Endothelial cell of umbilical vein (primary cell): Measurements from ENCODE around the gene KLHL21.

Source experiments
- EZH2 ChIP-seq: IDR thresholded peaks from 2 replicates; pipeline ENCODE4 v1.6.1; 2012; ENCODE audit warnings: borderline replicate concordance, low read depth, mild to moderate bottlenecking, moderate library complexity, low read length, inconsistent platforms; ENCODE audit not compliant: severe bottlenecking
- FOS ChIP-seq: IDR thresholded peaks from 2 replicates; pipeline ENCODE4 v1.6.1; 2011; ENCODE audit warnings: mild to moderate bottlenecking, low read length, moderate library complexity, borderline replicate concordance; ENCODE audit not compliant: insufficient read depth
- MYC ChIP-seq: IDR thresholded peaks from one replicate; pipeline ENCODE4 v1.6.1; 2011; ENCODE audit warnings: mild to moderate bottlenecking, low read depth, low read length
- POLR2A ChIP-seq: IDR thresholded peaks from 2 replicates; pipeline ENCODE4 v1.6.1; 2012; ENCODE audit warnings: low read depth, mild to moderate bottlenecking, control low read depth, low read length
- POLR2AphosphoS5 ChIP-seq: IDR thresholded peaks from 2 replicates; pipeline ENCODE4 v1.6.1; 2012; ENCODE audit warnings: low read depth, mild to moderate bottlenecking, control low read depth, low read length, moderate library complexity; ENCODE audit not compliant: insufficient read depth
- TF ChIP-seq, protein P1 (sequence below), 2 donors: IDR thresholded peaks; 1 replicate in 1 of 2; 2 replicates in 1 of 2; pipeline ENCODE4 v1.5.1; 2011; ENCODE audit warnings: low read length in 2 of 2, mild to moderate bottlenecking in 2 of 2, moderate library complexity in 2 of 2, control low read depth in 1 of 2, inconsistent platforms in 1 of 2, low read depth in 1 of 2; ENCODE audit not compliant: insufficient read depth in 1 of 2; ENCODE audit errors: extremely low read depth in 1 of 2
- TF ChIP-seq, protein P2 (sequence below): IDR thresholded peaks from 2 replicates; pipeline ENCODE4 v1.6.1; 2011; ENCODE audit not compliant: insufficient read depth, insufficient read length

DNA sequence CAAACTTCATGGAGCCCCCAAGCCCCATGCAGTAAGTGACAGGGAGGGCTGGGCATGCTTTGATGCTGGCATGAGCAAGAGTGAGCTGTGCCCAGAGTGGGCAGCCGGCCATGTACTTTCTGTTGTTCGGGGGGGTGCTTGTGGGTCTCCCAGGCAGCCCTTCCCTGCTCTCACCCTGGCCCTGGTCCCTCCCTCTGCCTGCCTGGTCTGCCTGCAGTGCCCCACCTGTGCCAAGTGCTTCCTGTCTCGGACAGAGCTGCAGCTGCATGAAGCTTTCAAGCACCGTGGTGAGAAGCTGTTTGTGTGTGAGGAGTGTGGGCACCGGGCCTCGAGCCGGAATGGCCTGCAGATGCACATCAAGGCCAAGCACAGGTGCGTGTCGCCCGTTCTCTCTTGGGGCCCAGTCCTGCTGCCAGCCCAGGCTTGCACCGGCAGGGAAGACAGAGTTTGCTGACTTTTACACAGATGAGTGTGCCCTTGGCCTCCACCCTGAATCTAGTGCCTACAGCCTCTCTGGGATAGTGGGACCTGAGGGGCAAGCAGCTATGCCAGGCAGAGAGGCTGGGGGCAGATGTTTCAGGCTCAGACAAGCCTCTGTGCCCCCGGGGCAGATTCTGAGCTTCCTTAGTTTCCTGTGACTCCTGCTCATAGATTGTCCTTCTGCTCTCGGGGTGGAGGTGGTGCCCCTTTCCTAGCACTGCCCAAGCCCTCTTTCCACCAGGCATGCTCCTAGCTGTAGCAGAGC lies 15.2 kb downstream of the KLHL21 start:
- TF ChIP-seq, protein P1, sequence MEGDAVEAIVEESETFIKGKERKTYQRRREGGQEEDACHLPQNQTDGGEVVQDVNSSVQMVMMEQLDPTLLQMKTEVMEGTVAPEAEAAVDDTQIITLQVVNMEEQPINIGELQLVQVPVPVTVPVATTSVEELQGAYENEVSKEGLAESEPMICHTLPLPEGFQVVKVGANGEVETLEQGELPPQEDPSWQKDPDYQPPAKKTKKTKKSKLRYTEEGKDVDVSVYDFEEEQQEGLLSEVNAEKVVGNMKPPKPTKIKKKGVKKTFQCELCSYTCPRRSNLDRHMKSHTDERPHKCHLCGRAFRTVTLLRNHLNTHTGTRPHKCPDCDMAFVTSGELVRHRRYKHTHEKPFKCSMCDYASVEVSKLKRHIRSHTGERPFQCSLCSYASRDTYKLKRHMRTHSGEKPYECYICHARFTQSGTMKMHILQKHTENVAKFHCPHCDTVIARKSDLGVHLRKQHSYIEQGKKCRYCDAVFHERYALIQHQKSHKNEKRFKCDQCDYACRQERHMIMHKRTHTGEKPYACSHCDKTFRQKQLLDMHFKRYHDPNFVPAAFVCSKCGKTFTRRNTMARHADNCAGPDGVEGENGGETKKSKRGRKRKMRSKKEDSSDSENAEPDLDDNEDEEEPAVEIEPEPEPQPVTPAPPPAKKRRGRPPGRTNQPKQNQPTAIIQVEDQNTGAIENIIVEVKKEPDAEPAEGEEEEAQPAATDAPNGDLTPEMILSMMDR (IDR thresholded peaks at IDR 0.05; ENCODE audit: extremely low read depth in 1 of 2, insufficient read depth in 1 of 2, low read depth in 1 of 2, low read length in 2 of 2) = no peak
- TF ChIP-seq FOS = no peak
- TF ChIP-seq POLR2AphosphoS5 = no peak
- no peak for TF ChIP-seq MYC
- TF ChIP-seq POLR2A = no peak
- TF ChIP-seq, protein P2, sequence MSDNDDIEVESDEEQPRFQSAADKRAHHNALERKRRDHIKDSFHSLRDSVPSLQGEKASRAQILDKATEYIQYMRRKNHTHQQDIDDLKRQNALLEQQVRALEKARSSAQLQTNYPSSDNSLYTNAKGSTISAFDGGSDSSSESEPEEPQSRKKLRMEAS = no peak
- TF ChIP-seq EZH2 = no peak
